BE2C (cell line): ENCODE data around the gene EAPP.

ENCODE experiments used
- DNase-seq: peaks from one replicate; pipeline ENCODE4 v3.0.0-alpha.2; 2020
- H3K27me3 ChIP-seq: fragments of 250-450 bp; sonication (Bioruptor Pico); 2 replicates; pipeline ENCODE4 v1.5.1; 2020; ENCODE audit warnings: mild to moderate bottlenecking
- H3K36me3 ChIP-seq: fragments of 250-450 bp; sonication (Bioruptor Pico); 2 replicates; pipeline ENCODE4 v1.5.1; 2020; ENCODE audit warnings: mild to moderate bottlenecking
- H3K4me1 ChIP-seq: fragments of 250-450 bp; sonication (Bioruptor Pico); 2 replicates; pipeline ENCODE4 v1.5.1; 2020
- H3K4me3 ChIP-seq: 2 replicates; pipeline ENCODE4 v1.5.1; 2011; ENCODE audit warnings: low read depth, low read length
- H3K9me3 ChIP-seq: fragments of 250-450 bp; sonication (Bioruptor Pico); 2 replicates; pipeline ENCODE4 v1.5.1; 2020
- CTCF ChIP-seq: IDR thresholded peaks from 2 replicates; pipeline ENCODE4 v1.5.1; 2012; ENCODE audit warnings: mild to moderate bottlenecking, low read depth, low read length

The EAPP gene

GRCh38 chr14:34470319-34470718 lies 69.2 kb downstream of the EAPP start:
- H3K36me3 ChIP-seq, result no peaks in the 10 kb centered on the region
- no peak for DNase-seq
- no peak overlapping the region for H3K4me3 ChIP-seq
- no peak for TF ChIP-seq CTCF
- H3K4me1 ChIP-seq, result peaks cover 4% of the 10 kb centered on the region; the same call in 1 of the 2 replicates
- no peaks in the 10 kb centered on the region for H3K27me3 ChIP-seq
- H3K9me3 ChIP-seq, result no peaks in the 10 kb centered on the region

DNA sequence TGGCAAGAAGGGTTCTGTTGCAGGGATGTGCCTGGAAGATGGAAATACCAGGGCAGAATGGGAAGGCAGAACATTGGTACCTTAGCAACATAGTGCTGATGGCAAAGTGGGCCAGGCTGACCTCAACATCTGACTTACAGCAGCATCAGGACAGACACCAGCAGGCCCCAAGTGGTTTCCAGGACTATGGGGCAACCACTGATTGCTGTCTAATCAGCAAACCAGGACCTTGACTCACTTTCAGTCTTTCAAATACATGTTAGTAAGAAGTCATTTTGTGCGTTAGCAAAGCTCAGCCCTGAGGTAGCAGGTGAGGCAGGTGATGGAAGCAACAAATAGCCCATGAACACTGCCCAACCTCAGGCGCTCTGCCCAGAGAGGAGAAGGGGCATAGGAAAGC lies 72.8 kb downstream of the EAPP start:
- no peaks in the 10 kb centered on the region for H3K9me3 ChIP-seq
- H3K4me1 ChIP-seq, result peaks cover 7% of the 10 kb centered on the region; the same call in 1 of the 2 replicates
- no peaks in the 10 kb centered on the region for H3K36me3 ChIP-seq
- H3K27me3 ChIP-seq, result no peaks in the 10 kb centered on the region
- no peak overlapping the region for H3K4me3 ChIP-seq
- DNase-seq, result no peak
- no peak for TF ChIP-seq CTCF
